ENCODE results near the gene TPCN2.

- TF ChIP-seq POLR2A (IDR thresholded peaks at IDR 0.05; ENCODE audit: extremely low read depth, insufficient read length): no peak
- TF ChIP-seq CTCF (IDR thresholded peaks at IDR 0.05; ENCODE audit: low read depth, low read length): no peak
These were observed 36.4 kb upstream of the TPCN2 start for GRCh38 chr11:69012092-69013008.
